HG03457 (cell line): ENCODE results near the gene KRT16.
"Not testable (repeated sequence)": the region's sequence is repeated elsewhere in the genome, so short reads cannot be mapped to it uniquely, and the experiment has no call there.

Experiments
- ATAC-seq: cut with Tn5 transposase; IDR thresholded peaks from one replicate; pipeline ENCODE4 v1.9.1; 2021; ENCODE audit warnings: moderate number of reproducible peaks; ENCODE audit not compliant: unreplicated experiment

The KRT16 gene

GRCh38 chr17:41647940-41648410 is 35.4 kb upstream of the KRT16 start:
- no peak for ATAC-seq

DNA sequence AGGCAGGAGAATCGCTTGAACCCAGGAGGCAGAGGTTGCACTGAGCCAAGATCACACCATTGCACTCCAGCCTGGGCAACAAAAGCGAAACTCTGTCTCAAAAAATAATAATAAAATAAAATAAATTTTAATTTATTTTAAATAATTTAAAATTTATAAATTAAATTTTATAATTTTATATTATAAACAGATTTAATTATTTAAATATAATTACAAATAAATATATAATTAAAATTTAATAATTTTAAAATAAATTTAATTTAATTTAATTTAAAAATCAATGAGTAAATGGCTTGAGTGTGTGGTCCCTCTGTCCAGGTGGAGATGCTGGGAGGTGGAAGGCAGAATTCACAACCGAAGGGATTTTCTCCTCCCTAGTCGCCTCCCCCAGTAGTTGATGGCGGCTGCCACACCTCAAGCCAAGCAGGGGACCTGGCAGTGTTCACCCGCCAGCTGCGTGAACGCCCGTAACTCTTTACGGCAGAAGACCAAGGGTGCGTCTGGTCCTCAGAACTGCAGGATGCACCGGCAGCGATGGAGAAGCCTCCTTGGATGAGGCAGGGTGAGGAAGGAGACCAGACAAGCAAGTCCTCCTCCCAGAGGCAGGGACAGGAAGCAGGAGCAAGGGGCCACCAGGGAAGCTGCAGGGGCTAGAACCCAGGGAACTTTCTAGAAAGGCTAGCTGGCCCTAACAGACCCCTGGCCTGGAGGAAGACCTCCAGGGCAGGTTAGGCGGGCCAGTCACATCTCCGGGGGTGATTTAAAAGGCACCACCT is 34.7 kb upstream of the KRT16 start:
- ATAC-seq: no peak

DNA sequence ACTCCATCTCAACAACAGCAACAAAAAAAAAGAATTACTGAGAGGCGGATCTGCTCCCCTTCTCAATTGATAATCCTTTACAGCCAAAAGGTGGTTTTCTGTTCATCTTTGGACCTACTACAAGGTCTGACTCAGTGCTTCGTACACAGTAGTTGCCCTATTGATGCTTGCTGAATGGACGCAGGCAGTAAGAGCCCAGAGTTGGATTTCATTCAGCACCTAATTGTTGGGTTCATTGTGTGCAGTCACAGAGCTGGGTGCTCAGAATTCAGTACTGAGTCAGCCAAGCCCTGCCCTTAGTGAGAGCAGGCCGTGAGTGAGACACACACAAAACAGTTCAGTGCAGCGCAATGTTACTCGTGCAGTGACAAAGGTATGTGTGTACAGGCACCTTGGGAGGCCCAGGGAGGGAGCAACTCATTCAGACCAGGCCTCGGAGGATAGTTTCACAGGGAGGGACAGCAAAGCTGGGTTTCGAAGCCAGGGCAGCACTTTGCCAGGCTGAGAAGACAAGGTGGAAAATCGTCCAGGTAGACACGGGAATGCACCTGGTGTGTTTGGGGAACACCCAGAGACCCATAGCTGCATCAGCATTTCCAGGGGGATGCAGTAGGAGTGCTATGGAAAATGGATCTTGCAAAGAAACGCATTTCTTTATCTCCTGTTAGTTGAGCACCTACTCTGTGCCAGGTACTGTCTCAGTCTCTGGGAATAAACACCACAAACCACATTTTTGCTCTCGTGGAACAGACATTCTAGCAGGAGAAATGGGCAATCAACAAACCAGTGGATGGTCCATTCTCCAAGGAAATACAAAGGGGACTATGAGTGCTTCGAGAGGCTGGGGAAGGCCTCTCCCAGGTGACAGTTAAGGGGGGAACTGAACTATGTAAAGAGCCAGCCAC is 29.9 kb upstream of the KRT16 start:
- ATAC-seq: no peak

GRCh38 chr17:41640596-41640995 is 28.0 kb upstream of the KRT16 start:
- not testable (repeated sequence) for ATAC-seq

DNA sequence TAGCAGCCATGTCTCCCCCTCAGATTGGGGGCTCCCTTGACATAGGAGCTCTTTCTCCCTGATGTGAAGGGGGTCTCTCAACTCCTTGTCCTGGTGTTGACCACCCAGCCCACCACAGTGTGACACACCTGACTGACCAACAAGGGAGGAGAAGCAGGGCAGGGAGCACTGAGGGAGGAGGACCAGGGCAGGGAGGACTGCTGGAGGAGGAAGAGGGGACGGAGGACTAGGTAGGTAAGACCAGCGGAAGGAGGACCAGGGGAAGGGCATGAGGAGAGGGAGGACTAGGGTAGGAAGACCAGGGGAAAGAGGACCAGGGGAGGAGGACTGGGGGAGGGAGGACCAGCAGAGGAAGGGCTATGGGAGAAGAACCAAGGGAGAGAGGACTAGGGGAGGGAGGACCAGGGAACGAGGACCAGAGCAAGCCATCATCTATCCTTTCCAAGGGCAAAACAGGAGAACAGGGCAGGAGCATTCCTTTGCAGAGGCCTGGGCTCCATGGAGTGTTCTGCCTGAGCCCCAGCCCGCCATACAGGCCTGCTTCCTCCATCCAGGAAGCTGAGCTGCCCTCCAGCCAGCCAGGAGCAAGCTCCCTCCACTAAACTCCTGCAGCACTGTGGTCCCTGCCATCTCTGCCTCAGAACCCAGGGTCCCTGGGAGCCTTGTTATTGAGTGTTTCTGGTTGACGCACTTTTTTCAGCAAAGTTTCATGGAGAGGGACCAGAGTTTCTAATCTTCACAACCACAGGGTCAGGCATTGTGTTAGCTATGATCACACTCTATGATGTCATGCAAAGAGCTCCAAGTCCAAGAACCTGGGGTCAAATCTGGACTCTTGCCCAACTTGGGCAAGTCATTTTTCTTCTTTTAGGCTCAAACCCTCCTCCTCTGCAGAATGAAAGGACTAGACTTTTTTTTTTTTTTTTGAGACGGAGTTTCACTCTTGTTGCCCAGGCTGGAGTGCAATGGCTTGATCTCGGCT is 27.2 kb upstream of the KRT16 start:
- no peak for ATAC-seq

DNA sequence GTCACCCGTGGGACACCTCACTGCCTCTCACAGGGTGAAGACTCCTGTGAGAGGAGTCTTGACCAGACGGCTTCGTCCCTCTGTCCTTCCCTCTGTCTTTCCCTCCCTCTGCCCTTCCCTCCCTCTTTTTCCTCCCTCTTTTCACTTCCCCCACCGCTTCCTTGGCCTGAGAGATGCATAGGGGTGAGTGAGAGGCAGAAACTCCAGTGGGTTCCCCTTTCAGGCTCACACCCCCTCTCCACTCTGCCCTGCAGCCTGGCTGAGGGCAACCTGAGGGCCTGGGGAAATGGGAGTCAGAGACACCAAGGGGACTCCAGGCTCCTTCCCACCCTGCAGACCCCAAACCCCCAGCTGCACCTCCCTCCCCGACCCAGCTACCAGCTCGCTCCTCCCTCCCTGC is 26.4 kb upstream of the KRT16 start:
- ATAC-seq: no peak

DNA sequence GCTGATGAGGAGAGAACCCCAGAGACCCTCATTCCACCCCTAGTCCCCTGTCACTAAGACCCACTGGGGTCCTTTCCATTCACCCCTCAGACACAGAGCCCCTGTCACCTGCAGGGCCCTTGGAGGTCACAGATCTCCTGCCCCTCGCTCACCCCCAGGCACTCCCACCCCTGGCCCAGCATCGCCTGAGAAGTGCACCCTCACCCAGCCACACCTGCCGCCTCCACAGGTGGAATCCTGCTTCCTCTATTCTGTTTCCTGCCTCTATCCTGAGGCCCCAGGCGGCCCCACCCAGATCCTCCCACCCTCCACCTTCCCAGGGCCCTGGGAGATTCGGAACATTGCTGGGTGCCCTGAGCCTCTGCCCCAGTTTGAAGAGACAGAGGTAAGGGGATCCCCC is 25.6 kb upstream of the KRT16 start:
- no peak for ATAC-seq

DNA sequence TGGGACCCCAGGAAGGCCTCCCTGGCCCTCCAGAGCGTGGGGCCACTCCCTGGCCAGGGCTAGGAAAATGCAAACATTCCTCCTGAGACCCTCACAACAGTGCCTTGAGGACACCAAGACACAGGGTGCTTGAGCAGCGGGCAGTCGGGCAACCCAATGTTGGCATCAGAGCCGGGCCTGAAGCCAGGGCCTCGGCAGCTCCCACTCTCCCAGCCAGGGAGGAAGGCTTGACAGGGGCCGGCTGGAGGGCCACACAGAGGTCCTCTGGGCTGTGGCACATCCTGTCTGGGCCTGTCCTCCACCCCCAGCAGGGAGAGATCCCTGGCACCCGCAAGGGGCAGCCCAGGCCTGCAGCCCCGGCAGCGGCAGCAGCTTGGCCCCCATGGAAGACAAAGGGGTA is 24.1 kb upstream of the KRT16 start:
- ATAC-seq: no peak

GRCh38 chr17:41635121-41636097 is 22.8 kb upstream of the KRT16 start:
- ATAC-seq: no peak

DNA sequence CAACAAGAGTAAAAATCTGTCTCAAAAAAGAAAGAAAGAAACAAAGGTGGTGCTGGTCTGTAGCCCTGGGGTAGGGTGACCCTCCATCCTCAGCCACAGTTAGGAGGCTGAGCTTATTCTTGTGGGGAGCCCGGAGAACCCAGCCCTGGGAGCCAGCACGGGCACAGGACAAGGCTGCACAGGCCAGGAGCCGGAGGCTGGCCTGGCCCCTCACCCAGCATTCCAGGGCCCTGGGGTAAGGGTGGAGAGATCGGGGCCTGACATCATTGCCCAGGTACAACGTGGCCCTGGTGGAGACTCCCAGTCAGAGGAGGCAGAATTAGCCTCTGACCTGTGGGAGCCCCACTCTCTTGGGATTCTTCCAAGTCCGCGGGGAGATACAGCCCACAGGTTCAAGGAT is 22.1 kb upstream of the KRT16 start:
- ATAC-seq: no peak

GRCh38 chr17:41633556-41634199 is 21.1 kb upstream of the KRT16 start:
- ATAC-seq: no peak

- no peak for ATAC-seq
Observed at GRCh38 chr17:41632482-41633105, 20.0 kb upstream of the KRT16 start.

GRCh38 chr17:41631898-41632285 is 19.3 kb upstream of the KRT16 start:
- no peak for ATAC-seq

DNA sequence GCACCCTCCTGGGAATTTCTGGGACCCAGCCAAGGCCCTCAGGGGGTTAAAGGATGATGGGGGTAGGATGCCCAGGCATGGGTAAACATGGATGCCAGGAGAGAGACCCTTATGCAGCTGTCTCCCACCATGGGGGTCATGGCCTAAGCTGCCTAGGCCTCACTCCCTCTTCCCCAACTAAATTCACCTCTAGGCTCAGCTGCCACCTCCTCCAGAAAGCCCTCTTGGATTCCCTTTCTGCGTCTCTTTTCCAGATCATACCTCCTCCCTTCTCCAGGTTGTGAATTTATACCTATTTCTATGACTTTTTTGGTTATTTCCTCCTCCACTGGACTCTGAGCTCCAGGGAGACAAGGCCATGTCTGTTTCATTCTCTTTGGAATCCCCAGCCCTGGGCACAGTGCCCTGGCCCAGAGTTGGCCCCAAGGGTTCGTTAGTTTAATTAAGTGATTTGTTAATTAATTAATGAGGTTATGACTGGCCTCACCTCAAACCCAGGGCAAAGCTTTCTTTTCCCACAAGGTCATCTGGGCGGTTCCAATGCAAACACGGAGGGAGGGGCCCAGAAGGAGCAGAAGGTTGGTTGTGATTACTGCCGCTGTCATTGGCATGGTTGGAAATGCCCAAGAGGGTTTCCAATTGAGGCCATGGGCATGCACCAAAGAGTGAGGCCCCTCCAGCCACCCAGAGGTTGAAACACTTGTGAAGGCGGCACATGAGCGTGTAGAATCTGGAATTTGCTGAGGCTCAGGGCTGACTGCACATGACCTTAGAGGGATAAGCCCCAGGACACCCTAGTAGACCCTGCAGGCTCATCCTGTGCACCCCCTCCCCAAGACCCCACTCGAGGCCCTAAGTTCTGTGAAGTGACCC is 18.7 kb upstream of the KRT16 start:
- ATAC-seq: no peak

GRCh38 chr17:41629826-41630670 is 17.5 kb upstream of the KRT16 start:
- ATAC-seq: no peak

DNA sequence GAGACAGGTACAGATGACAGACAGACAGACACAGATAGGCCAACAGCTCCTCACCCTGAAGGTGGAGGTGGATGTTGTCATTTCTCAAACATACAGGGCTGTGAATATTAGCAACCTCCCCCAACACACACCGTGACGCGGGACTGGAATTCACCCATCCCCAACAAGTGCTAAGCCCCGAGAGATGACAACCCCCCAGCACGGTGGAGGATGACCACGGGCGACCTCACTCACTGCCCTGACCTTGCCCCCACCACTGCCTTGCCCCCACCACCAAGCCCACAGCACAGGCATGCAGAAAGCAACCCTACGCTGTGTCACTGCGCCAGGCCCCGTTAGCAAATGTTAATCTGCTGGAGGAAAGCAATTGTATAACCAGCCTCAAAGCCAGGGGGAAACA is 16.7 kb upstream of the KRT16 start:
- ATAC-seq: no peak
